Measurements from ENCODE around the gene RPAIN.

- TF ChIP-seq SP4 (IDR thresholded peaks at IDR 0.05; ENCODE audit: low read length) (no peak), CTCF (IDR thresholded peaks at IDR 0.05; ENCODE audit: control extremely low read depth in 1 of 3, insufficient read depth in 1 of 3, low read depth in 1 of 3, low read length in 3 of 3) (no peak), POLR2AphosphoS5 (IDR thresholded peaks at IDR 0.05; ENCODE audit: low read depth, low read length) (no peak), TAF1 (IDR thresholded peaks at IDR 0.05; ENCODE audit: low read depth, low read length) (no peak), JUN (IDR thresholded peaks at IDR 0.05; ENCODE audit: low read depth, low read length) (no peak), FOSL1 (IDR thresholded peaks at IDR 0.05; ENCODE audit: insufficient read depth, low read depth, low read length) (no peak), POLR2A (IDR thresholded peaks at IDR 0.05; ENCODE audit: control extremely low read depth in 1 of 2, low read depth in 2 of 2, low read length in 2 of 2) (no peak), CHD1 (IDR thresholded peaks at IDR 0.05; ENCODE audit: low read depth, low read length) (no peak), EGR1 (IDR thresholded peaks at IDR 0.05; ENCODE audit: borderline replicate concordance, low read depth, low read length) (no peak), CTBP2 (IDR thresholded peaks at IDR 0.05; ENCODE audit: borderline replicate concordance, insufficient read depth, insufficient read length, low read length) (no peak), NRF1 (IDR thresholded peaks at IDR 0.05; ENCODE audit: low read depth, low read length) (no peak), KDM1A (IDR thresholded peaks at IDR 0.05; ENCODE audit: borderline replicate concordance, low read length) (no peak)
These were observed 48.1 kb downstream of the RPAIN start for GRCh38 chr17:5468075-5468473.

Measured in H1 (cell line).